Retinal pigment epithelial cell (primary cell): ENCODE measurements around the gene PI4K2B.

Experiments
- DNase-seq: peaks from one replicate; pipeline ENCODE4 v3.0.0-alpha.2; 2010; ENCODE audit warnings: low read depth
- H3K4me3 ChIP-seq: 2 replicates; pipeline ENCODE4 v1.5.1; 2011; ENCODE audit warnings: mild to moderate bottlenecking, low read length, control low read depth, moderate library complexity
- TF ChIP-seq, protein P1 (sequence below): conservative IDR thresholded peaks from 2 replicates; pipeline ENCODE4 v1.5.1; 2011; ENCODE audit warnings: low read depth, low read length, control low read depth, inconsistent platforms

PI4K2B gene

DNA sequence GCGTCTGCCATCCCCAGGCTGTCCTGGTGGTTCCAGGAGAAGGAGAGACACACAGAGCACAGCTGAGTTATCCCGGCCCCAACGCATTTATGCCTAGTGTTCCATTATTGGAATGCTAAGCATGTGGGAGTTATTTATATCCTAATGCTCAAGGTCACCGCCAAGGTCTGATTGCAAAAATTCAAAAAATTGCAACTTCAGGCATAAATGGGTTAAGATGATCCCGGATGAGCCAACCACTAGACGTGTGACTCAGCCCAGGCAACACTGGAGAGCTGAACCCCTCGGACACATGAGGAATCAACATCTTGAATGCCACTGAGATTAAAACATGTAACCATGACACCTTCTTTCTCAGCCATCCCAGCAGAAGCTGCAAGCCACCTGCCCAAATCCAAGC is 74.9 kb downstream of the PI4K2B start:
- no peak for DNase-seq
- TF ChIP-seq, protein P1, sequence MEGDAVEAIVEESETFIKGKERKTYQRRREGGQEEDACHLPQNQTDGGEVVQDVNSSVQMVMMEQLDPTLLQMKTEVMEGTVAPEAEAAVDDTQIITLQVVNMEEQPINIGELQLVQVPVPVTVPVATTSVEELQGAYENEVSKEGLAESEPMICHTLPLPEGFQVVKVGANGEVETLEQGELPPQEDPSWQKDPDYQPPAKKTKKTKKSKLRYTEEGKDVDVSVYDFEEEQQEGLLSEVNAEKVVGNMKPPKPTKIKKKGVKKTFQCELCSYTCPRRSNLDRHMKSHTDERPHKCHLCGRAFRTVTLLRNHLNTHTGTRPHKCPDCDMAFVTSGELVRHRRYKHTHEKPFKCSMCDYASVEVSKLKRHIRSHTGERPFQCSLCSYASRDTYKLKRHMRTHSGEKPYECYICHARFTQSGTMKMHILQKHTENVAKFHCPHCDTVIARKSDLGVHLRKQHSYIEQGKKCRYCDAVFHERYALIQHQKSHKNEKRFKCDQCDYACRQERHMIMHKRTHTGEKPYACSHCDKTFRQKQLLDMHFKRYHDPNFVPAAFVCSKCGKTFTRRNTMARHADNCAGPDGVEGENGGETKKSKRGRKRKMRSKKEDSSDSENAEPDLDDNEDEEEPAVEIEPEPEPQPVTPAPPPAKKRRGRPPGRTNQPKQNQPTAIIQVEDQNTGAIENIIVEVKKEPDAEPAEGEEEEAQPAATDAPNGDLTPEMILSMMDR: no peak
- H3K4me3 ChIP-seq: no peak overlapping the region

DNA sequence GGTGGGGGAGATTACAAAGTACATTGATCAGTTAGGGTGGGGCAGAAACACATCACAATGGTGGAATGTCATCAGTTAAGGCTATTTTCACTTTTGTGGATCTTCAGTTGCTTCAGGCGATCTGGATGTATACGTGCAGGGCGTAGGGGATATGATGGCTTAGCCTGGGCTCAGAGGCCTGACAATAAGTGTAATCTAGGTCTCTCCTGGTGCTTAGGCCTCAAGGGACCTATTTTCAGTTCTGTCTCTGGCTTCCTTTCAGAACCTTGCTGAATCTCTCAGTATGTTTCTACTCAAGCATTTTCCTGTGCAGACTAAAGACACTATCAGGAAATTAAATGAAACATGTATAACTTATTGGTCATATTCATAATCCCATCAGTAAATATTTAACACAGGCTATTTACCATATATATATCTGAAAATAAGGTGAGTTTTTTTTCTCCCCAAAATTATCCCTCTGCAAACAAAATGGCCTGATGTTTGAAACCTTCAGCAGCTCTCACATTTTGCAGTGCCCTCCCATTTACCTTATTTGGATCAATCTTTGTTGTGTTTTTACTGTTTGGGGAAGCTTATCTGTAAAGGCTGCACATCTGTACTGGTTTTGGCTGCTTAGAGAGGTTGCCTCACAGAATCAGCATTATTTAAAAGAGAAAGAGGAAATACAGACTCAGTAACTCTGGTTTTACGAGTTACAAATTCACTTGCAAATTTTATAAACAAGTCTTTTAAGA is 76.4 kb downstream of the PI4K2B start:
- TF ChIP-seq, protein P1: no peak
- DNase-seq: no peak
- no peak overlapping the region for H3K4me3 ChIP-seq

DNA sequence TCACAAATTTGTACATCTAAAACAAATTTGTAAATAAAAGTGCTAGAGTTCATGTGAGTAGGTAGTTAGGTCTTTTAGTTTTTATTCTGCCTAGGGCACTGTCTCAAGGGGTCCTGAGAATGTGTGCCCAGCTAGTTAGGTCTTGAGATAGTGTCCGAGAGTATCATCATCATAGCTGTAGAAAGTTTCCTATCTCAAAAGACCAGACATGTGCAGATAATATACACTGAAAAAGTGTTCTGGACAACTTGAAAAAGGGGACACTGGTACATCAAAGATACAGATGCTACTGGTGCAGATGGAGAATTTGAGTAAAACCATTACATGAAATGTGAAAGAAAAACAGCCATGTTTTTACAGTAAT is 77.0 kb downstream of the PI4K2B start:
- TF ChIP-seq, protein P1: no peak
- DNase-seq: no peak
- H3K4me3 ChIP-seq: no peak overlapping the region

DNA sequence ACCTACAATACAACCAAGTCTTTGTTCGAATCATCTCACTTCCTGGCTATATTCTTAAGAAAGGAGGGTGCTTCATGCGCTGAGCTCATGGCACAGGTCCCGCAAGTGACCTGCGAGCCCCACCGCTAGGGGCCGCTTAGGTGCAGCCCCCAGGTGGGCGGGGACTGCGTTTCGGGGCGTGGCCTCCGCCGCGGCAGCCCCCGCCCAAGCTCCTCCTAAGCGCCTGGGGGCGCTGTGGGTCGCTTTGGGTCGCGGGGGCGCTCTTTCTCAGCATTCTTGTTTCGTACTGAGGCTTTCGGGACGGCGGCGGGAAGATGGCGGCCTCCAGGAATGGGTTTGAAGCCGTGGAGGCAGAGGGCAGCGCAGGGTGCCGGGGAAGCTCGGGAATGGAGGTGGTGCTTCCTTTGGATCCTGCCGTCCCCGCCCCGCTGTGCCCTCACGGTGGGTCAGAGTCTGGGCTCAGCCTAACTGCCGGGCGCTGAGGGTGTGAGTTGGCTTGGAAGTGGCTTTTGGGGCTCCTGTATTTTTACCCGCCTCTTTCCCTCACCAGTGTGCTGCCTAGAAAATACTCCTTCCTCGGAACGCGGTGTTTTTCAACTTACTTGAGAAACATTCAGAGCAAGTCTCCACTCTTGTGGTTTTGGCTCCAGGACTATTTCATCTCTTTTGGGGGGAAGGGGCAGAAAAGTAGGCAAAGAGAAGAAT is 78.8 kb downstream of the PI4K2B start, which contains the start of gene ZCCHC4:
Gene ZCCHC4, plus strand, starts transcription at position 279 of the 705 bp plus-strand sequence. Its CDS starts 36 bp downstream, at position 315.
- H3K4me3 ChIP-seq: peak within 1 kb of the TSS; percentile 96
- TF ChIP-seq, protein P1: peak; percentile 98
- DNase-seq: peak; percentile 71

DNA sequence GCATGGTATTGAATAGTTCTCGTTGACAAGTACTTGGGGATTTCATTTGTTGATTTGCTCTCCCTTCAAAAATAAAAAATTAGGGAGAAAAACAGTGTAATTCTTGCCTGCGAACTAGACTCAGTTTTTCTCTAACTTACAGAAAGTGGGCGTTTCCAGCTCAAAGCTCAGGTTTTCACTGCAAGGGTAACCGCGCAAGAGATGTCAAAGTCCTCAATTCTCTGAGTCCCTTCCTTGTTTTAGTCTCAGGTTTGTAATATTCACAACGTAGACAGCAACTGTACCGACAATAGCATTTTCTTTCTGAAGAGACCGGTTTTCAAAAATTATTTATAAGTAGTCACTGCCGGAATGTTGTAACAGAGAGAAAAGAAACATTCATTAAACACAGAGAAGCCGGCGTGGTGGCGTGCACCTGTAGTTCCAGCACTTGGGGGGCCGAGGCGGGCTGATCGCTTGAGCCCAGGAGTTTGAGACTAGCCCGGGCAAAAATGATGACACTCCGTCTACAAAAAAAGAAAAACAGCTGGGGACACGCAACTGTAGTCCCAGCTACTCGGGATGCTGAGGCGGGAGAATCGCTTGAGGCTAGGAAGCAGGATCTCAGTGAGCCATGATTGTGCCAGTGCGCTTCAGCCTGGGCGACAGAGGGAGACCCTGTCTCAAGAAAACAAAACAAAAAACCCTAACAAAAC is 79.5 kb downstream of the PI4K2B start:
- peak overlapping the region; percentile 96 for H3K4me3 ChIP-seq
- DNase-seq: no peak
- TF ChIP-seq, protein P1: no peak

DNA sequence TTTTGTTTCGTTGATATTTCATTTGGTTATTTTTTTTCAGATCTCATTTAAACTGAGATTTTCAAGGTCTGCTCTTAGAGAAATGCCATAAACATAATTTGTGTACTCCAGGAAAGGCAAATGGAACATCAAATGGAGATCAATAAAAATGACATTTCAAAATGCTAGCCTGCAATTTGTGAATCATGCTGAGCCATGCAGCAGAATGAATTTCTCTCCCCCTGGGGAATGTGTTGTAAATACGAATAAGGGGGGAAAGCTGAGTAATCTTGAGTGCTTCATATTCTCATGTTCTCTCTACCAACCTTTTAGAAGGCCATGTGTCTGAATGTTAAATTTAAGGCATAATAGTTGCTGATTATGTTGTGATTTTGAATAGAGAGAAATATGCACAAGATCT is 86.5 kb downstream of the PI4K2B start:
- H3K4me3 ChIP-seq: no peak overlapping the region
- TF ChIP-seq, protein P1: no peak
- no peak for DNase-seq
